ENCODE data around the gene EDRF1.

The EDRF1 gene

GRCh38 chr10:125692196-125692595 is 27.3 kb upstream of the EDRF1 start:
- no peaks in the 10 kb centered on the region for H4K20me1 ChIP-seq (ENCODE audit: insufficient read depth, low read length)
- no peaks in the 10 kb centered on the region for H3F3A ChIP-seq (ENCODE audit: insufficient read depth, low read length)
- no peak overlapping the region for H3K4me2 ChIP-seq (ENCODE audit: low read depth, low read length)
- no peaks in the 10 kb centered on the region for H3K9me3 ChIP-seq (replicated peaks; ENCODE audit: insufficient read depth, low read length)
- no peak overlapping the region for H3K9ac ChIP-seq (ENCODE audit: low read length)
- no peak overlapping the region for H3K27ac ChIP-seq (ENCODE audit: low read length)
- H3K9me2 ChIP-seq (replicated peaks; ENCODE audit: insufficient read depth, low read length) = no peaks in the 10 kb centered on the region
- no peak overlapping the region for H2AFZ ChIP-seq (ENCODE audit: low read length)
- TF ChIP-seq, protein P1, sequence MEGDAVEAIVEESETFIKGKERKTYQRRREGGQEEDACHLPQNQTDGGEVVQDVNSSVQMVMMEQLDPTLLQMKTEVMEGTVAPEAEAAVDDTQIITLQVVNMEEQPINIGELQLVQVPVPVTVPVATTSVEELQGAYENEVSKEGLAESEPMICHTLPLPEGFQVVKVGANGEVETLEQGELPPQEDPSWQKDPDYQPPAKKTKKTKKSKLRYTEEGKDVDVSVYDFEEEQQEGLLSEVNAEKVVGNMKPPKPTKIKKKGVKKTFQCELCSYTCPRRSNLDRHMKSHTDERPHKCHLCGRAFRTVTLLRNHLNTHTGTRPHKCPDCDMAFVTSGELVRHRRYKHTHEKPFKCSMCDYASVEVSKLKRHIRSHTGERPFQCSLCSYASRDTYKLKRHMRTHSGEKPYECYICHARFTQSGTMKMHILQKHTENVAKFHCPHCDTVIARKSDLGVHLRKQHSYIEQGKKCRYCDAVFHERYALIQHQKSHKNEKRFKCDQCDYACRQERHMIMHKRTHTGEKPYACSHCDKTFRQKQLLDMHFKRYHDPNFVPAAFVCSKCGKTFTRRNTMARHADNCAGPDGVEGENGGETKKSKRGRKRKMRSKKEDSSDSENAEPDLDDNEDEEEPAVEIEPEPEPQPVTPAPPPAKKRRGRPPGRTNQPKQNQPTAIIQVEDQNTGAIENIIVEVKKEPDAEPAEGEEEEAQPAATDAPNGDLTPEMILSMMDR (IDR thresholded peaks at IDR 0.05; ENCODE audit: low read length) = no peak
- H3K4me3 ChIP-seq (ENCODE audit: low read length) = no peak overlapping the region
- no peaks in the 10 kb centered on the region for H3K27me3 ChIP-seq (replicated peaks; ENCODE audit: insufficient read depth, low read length)
- no peaks in the 10 kb centered on the region for H3K4me1 ChIP-seq (ENCODE audit: low read length)
- DNase-seq = no peak
- H3K36me3 ChIP-seq (replicated peaks; ENCODE audit: insufficient read depth, low read length) = no peaks in the 10 kb centered on the region
- no peaks in the 10 kb centered on the region for H3K79me2 ChIP-seq (ENCODE audit: low read length)

DNA sequence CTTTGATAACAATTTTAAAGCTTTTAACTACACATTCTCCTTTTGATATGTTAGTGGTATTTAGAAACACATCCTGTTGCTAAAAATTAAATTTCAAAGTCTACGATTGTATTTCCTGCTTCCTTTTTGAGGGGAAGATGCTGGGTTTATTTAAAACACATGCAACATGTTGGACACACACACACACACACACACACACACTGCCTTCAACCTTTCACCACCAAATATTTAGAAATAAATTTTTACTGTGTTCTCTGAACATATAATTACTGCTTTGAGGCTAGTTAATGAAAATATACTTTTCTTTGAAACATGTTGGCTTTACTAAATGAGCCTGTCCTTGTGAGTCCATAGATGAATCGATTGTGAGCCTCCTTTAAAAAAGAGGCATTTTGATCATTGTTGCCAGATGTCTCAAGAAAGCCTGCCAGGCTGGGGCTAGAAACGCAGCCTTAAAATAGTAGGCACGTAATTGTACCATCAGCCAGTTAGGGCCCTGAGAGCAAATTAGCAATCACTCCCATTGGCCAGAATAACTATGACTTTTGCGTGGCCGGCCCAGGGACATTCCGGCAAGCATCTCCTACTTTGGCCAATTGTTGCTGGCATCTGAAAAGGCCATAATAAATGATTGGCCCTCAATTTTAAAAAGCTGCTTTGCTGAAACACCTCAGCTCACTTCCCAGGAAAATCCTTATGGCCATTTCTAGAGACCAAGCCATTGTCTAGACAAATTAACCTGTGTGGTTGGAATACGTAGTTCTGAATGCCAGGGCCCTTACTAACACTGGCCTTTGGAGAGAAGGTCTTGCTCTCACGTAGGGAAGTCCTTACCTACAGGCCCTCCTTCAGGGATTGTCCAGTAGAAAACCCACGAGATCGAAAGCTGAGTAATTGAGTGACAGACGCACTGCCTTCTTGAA is 26.6 kb upstream of the EDRF1 start:
- no peak overlapping the region for H3K4me3 ChIP-seq (ENCODE audit: low read length)
- H3K27ac ChIP-seq (ENCODE audit: low read length) = no peak overlapping the region
- TF ChIP-seq, protein P1 (IDR thresholded peaks at IDR 0.05; ENCODE audit: low read length) = no peak
- TF ChIP-seq EZH2 (optimal IDR thresholded peaks at IDR 0.05; ENCODE audit: low read depth, low read length) (no peak), EZH2phosphoT487 (IDR thresholded peaks at IDR 0.05; ENCODE audit: low read length) (no peak)
- no peaks in the 10 kb centered on the region for H3K36me3 ChIP-seq (replicated peaks; ENCODE audit: insufficient read depth, low read length)
- H2AFZ ChIP-seq (ENCODE audit: low read length) = no peak overlapping the region
- no peak for DNase-seq
- no peak overlapping the region for H3K9ac ChIP-seq (ENCODE audit: low read length)
- no peaks in the 10 kb centered on the region for H3F3A ChIP-seq (ENCODE audit: insufficient read depth, low read length)
- H3K79me2 ChIP-seq (ENCODE audit: low read length) = no peaks in the 10 kb centered on the region
- H3K27me3 ChIP-seq (replicated peaks; ENCODE audit: insufficient read depth, low read length) = no peaks in the 10 kb centered on the region
- H4K20me1 ChIP-seq (ENCODE audit: insufficient read depth, low read length) = no peaks in the 10 kb centered on the region
- no peaks in the 10 kb centered on the region for H3K9me3 ChIP-seq (replicated peaks; ENCODE audit: insufficient read depth, low read length)
- no peaks in the 10 kb centered on the region for H3K4me1 ChIP-seq (ENCODE audit: low read length)
- H3K4me2 ChIP-seq (ENCODE audit: low read depth, low read length) = no peak overlapping the region
- H3K9me2 ChIP-seq (replicated peaks; ENCODE audit: insufficient read depth, low read length) = no peaks in the 10 kb centered on the region

GRCh38 chr10:125693524-125693847 is 26.0 kb upstream of the EDRF1 start:
- Histone ChIP-seq H3K27me3 (replicated peaks; ENCODE audit: insufficient read depth, low read length) (no peaks in the 10 kb centered on the region), H3K4me1 (ENCODE audit: low read length) (no peaks in the 10 kb centered on the region), H2AFZ (ENCODE audit: low read length) (no peak overlapping the region), H3F3A (ENCODE audit: insufficient read depth, low read length) (no peaks in the 10 kb centered on the region), H3K9me3 (replicated peaks; ENCODE audit: insufficient read depth, low read length) (no peaks in the 10 kb centered on the region), H3K9ac (ENCODE audit: low read length) (no peak overlapping the region), H4K20me1 (ENCODE audit: insufficient read depth, low read length) (no peaks in the 10 kb centered on the region), H3K79me2 (ENCODE audit: low read length) (no peaks in the 10 kb centered on the region), H3K4me2 (ENCODE audit: low read depth, low read length) (no peak overlapping the region), H3K36me3 (replicated peaks; ENCODE audit: insufficient read depth, low read length) (no peaks in the 10 kb centered on the region), H3K9me2 (replicated peaks; ENCODE audit: insufficient read depth, low read length) (no peaks in the 10 kb centered on the region), H3K27ac (ENCODE audit: low read length) (no peak overlapping the region), H3K4me3 (ENCODE audit: low read length) (no peak overlapping the region)
- TF ChIP-seq EZH2 (optimal IDR thresholded peaks at IDR 0.05; ENCODE audit: low read depth, low read length) (no peak), EZH2phosphoT487 (IDR thresholded peaks at IDR 0.05; ENCODE audit: low read length) (no peak)
- TF ChIP-seq, protein P1 (IDR thresholded peaks at IDR 0.05; ENCODE audit: low read length) = no peak
- DNase-seq = no peak
